Trophoblast cell (in vitro differentiated cells and primary cell): ENCODE measurements around the gene LEMD2.

Source experiments
- DNase-seq, 2 donors: peaks; one replicate each; pipeline ENCODE4 v3.0.0-alpha.2; 2016
- H2AFZ ChIP-seq: 2 replicates; pipeline ENCODE4 v1.6.1; 2013; ENCODE audit warnings: low read length, moderate library complexity, mild to moderate bottlenecking; ENCODE audit not compliant: insufficient read depth, poor library complexity
- H2AK5ac ChIP-seq: 2 replicates; pipeline ENCODE4 v1.6.1; 2013; ENCODE audit warnings: mild to moderate bottlenecking, low read length
- H2BK120ac ChIP-seq: 2 replicates; pipeline ENCODE4 v1.6.1; 2013; ENCODE audit warnings: low read length, mild to moderate bottlenecking, moderate library complexity; ENCODE audit not compliant: insufficient read depth, poor library complexity
- H2BK12ac ChIP-seq: 2 replicates; pipeline ENCODE4 v1.6.1; 2013; ENCODE audit warnings: mild to moderate bottlenecking, low read length, moderate library complexity
- H2BK5ac ChIP-seq: 2 replicates; pipeline ENCODE4 v1.6.1; 2013; ENCODE audit warnings: low read length, low read depth, moderate library complexity, mild to moderate bottlenecking; ENCODE audit not compliant: poor library complexity
- H3K14ac ChIP-seq: 2 replicates; pipeline ENCODE4 v1.6.1; 2013; ENCODE audit warnings: mild to moderate bottlenecking, low read length
- H3K18ac ChIP-seq: 2 replicates; pipeline ENCODE4 v1.6.1; 2013; ENCODE audit warnings: mild to moderate bottlenecking, low read length
- H3K23ac ChIP-seq: 2 replicates; pipeline ENCODE4 v1.6.1; 2013; ENCODE audit warnings: low read length
- H3K27ac ChIP-seq: 2 replicates; pipeline ENCODE4 v1.5.1; 2013; ENCODE audit warnings: low read depth, mild to moderate bottlenecking, inconsistent platforms, low read length, moderate library complexity
- H3K27me3 ChIP-seq: 2 replicates; pipeline ENCODE4 v1.6.1; 2013; ENCODE audit warnings: inconsistent platforms, mild to moderate bottlenecking, low read length, moderate library complexity; ENCODE audit not compliant: insufficient read depth
- H3K36me3 ChIP-seq, 2 experiments: 1 replicate in 1 of 2; 2 replicates in 1 of 2; pipeline ENCODE4 v1.6.1; 2013; ENCODE audit warnings: low read length in 2 of 2, mild to moderate bottlenecking in 2 of 2, moderate library complexity in 1 of 2; ENCODE audit not compliant: insufficient read depth in 2 of 2, control insufficient read depth in 1 of 2
- H3K4ac ChIP-seq: 2 replicates; pipeline ENCODE4 v1.6.1; 2013; ENCODE audit warnings: low read depth, mild to moderate bottlenecking, low read length, moderate library complexity
- H3K4me1 ChIP-seq, 2 experiments: 1 replicate in 1 of 2; 2 replicates in 1 of 2; pipeline ENCODE4 v1.6.1; 2013; ENCODE audit warnings: low read length in 2 of 2, mild to moderate bottlenecking in 2 of 2, moderate library complexity in 1 of 2; ENCODE audit not compliant: insufficient read depth in 2 of 2, control insufficient read depth in 1 of 2
- H3K4me2 ChIP-seq: 2 replicates; pipeline ENCODE4 v1.6.1; 2013; ENCODE audit warnings: inconsistent platforms, mild to moderate bottlenecking, low read length, moderate library complexity
- H3K4me3 ChIP-seq: 2 replicates; pipeline ENCODE4 v1.5.1; 2013; ENCODE audit warnings: mild to moderate bottlenecking, low read depth, low read length, inconsistent platforms
- H3K79me1 ChIP-seq: one replicate; pipeline ENCODE4 v1.6.1; 2013; ENCODE audit warnings: low read length
- H3K79me2 ChIP-seq: 2 replicates; pipeline ENCODE4 v1.6.1; 2013; ENCODE audit warnings: low read length, mild to moderate bottlenecking; ENCODE audit not compliant: control insufficient read depth, insufficient read depth, poor library complexity
- H3K9ac ChIP-seq: 2 replicates; pipeline ENCODE4 v1.6.1; 2013; ENCODE audit warnings: mild to moderate bottlenecking, low read length
- H3K9me3 ChIP-seq: 2 replicates; pipeline ENCODE4 v1.6.1; 2013; ENCODE audit warnings: low read depth, mild to moderate bottlenecking, control low read depth, inconsistent platforms, low read length; ENCODE audit not compliant: insufficient read depth
- H4K12ac ChIP-seq: 2 replicates; pipeline ENCODE4 v1.6.1; 2013; ENCODE audit warnings: low read depth, mild to moderate bottlenecking, low read length, moderate library complexity
- H4K8ac ChIP-seq: 2 replicates; pipeline ENCODE4 v1.6.1; 2013; ENCODE audit warnings: low read depth, mild to moderate bottlenecking, low read length, moderate library complexity
- H4K91ac ChIP-seq: one replicate; pipeline ENCODE4 v1.6.1; 2013; ENCODE audit warnings: low read depth, mild to moderate bottlenecking, low read length, moderate library complexity
- WGBS: extraction: QIAGEN DNeasy Blood & Tissue Kit; methylation state at CpG from one replicate; pipeline ENCODE4 v1.1.7; 2013; ENCODE audit warnings: missing lambda C conversion rate; ENCODE audit not compliant: insufficient read length, insufficient coverage; ENCODE audit errors: extremely low coverage; 5-methylcytosine and 5-hydroxymethylcytosine counted together

LEMD2 gene

DNA sequence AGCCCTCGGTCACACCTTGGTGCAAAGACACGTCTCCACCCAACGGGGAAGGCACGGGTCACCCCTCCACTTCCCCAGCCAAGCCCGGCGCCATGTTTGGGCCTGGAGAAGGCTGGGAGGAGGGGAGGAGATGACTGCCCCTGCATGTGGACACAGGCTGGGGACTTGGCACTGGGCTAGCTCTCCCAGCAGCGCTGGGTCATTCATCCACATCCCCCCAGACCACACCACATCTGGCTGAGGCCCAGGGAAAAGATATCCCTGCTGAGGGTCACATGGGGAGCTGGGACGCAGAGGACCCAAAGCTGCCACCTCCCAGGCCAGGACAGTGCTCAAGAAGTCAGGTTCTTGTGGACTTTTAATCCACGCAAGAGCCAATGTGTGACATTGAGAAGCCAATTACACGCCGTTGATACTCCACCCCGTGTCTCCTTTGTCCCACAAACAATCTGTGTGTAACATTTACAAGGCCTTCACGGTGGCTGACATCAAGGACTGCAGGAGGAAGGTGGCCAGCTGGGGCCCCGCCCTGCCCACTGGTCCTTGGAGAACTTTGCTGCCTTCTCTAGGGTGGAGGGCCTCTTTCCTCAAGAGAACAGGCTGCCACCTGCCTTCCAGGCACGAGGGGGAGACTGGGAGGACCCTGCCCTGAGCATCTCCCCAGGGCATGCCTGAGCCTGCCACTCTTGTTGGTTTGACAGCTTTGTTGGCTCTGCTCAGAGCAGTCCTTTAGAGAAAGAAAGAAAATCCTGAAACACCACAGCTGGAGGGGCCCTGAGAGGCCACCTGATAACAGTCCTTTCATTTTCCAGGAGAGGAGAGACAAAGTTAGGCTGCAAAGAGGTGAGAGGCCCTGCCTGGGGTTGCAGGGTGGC lies 36.9 kb downstream of the LEMD2 start:
- H2BK5ac ChIP-seq, result no peak overlapping the region
- no peak overlapping the region for H4K12ac ChIP-seq
- no peaks in the 10 kb centered on the region for H3K36me3 ChIP-seq
- H3K4ac ChIP-seq, result no peak overlapping the region
- H3K9me3 ChIP-seq, result no peaks in the 10 kb centered on the region
- H4K8ac ChIP-seq, result no peak overlapping the region
- H3K79me2 ChIP-seq, result no peaks in the 10 kb centered on the region
- H3K14ac ChIP-seq, result no peak overlapping the region
- H3K27me3 ChIP-seq, result no peaks in the 10 kb centered on the region
- H2AFZ ChIP-seq, result no peak overlapping the region
- H3K4me2 ChIP-seq, result no peak overlapping the region
- H3K23ac ChIP-seq, result no peak overlapping the region
- no CpG with 5 or more reads among the region's 15 CpGs for WGBS
- no peaks in the 10 kb centered on the region for H3K79me1 ChIP-seq
- H3K27ac ChIP-seq, result no peak overlapping the region
- no peak overlapping the region for H2BK12ac ChIP-seq
- H4K91ac ChIP-seq, result no peak overlapping the region
- DNase-seq, result no peak
- no peak overlapping the region for H3K4me3 ChIP-seq
- H2AK5ac ChIP-seq, result peak overlapping the region; percentile 2
- no peak overlapping the region for H2BK120ac ChIP-seq
- peaks cover 11 to 17% of the 10 kb centered on the region in 2 experiments for H3K4me1 ChIP-seq
- H3K9ac ChIP-seq, result no peak overlapping the region
- no peak overlapping the region for H3K18ac ChIP-seq

DNA sequence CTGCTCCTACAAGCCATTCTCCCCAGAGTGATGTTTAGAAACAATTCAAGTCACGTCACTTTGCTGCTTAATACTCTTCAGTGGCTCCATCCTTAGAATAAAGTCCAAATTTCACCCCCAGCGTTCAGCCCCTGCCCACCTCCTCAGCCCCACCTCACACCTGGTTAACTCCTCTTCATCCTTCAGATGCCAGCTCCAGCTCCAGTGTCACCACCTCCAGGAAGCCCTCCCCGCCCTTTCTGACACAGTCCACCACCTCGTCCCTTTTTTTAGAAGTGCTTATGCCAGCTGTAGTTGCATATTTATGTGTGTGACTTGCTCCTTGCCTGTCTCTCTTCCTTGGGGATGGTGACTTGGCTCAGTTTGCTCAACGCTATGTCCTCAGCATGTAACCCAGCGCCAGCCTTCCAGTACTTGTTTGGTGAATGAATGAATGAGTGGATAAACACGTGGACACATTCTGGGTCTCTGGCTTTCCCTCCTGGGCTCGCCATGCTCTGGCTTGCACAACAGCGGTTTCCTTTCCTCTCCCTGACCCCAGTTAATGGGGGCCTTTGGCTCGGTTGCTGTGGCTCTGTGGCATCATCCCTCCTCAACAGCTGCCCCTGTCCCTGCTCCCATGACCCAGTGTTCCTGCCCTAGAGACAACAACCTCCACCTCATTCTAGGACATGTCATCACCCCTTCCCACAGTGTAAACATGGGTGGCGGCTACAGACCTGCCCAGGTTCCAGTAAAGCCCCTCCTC lies 38.5 kb downstream of the LEMD2 start:
- peaks cover 2% of the 10 kb centered on the region for H3K79me2 ChIP-seq
- H3K36me3 ChIP-seq, result no peaks in the 10 kb centered on the region
- H2BK12ac ChIP-seq, result no peak overlapping the region
- no peak overlapping the region for H3K4ac ChIP-seq
- no peaks in the 10 kb centered on the region for H3K27me3 ChIP-seq
- no CpG with 5 or more reads among the region's 11 CpGs for WGBS
- no peak for DNase-seq
- peaks cover 6% of the 10 kb centered on the region for H3K79me1 ChIP-seq
- H3K14ac ChIP-seq, result no peak overlapping the region
- H2BK120ac ChIP-seq, result no peak overlapping the region
- H4K8ac ChIP-seq, result no peak overlapping the region
- H2AK5ac ChIP-seq, result no peak overlapping the region
- no peaks in the 10 kb centered on the region for H3K9me3 ChIP-seq
- H3K23ac ChIP-seq, result no peak overlapping the region
- H4K91ac ChIP-seq, result no peak overlapping the region
- peaks cover 22 to 30% of the 10 kb centered on the region in 2 experiments for H3K4me1 ChIP-seq
- H3K9ac ChIP-seq, result no peak overlapping the region
- no peak overlapping the region for H3K18ac ChIP-seq
- H3K27ac ChIP-seq, result no peak overlapping the region
- no peak overlapping the region for H3K4me3 ChIP-seq
- no peak overlapping the region for H4K12ac ChIP-seq
- H2BK5ac ChIP-seq, result no peak overlapping the region
- no peak overlapping the region for H2AFZ ChIP-seq
- no peak overlapping the region for H3K4me2 ChIP-seq

- no peak for DNase-seq
- Histone ChIP-seq H3K4ac (no peak overlapping the region), H3K9ac (no peak overlapping the region), H2BK120ac (no peak overlapping the region), H2AK5ac (no peak overlapping the region), H2BK12ac (no peak overlapping the region), H3K23ac (no peak overlapping the region), H3K79me1 (peaks cover 9% of the 10 kb centered on the region), H3K27me3 (no peaks in the 10 kb centered on the region), H4K91ac (no peak overlapping the region), H3K18ac (no peak overlapping the region), H2BK5ac (no peak overlapping the region), H3K14ac (no peak overlapping the region), H4K8ac (no peak overlapping the region), H3K27ac (no peak overlapping the region), H3K9me3 (no peaks in the 10 kb centered on the region), H4K12ac (no peak overlapping the region), H3K4me2 (no peak overlapping the region), H3K36me3 (no peaks in the 10 kb centered on the region), H3K4me1 (peaks cover 28 to 36% of the 10 kb centered on the region in 2 experiments), H2AFZ (no peak overlapping the region), H3K79me2 (peaks cover 2% of the 10 kb centered on the region), H3K4me3 (no peak overlapping the region)
- no CpG with 5 or more reads among the region's 7 CpGs for WGBS
Measured at GRCh38 chr6:33749401-33749800, 39.5 kb downstream of the LEMD2 start.

DNA sequence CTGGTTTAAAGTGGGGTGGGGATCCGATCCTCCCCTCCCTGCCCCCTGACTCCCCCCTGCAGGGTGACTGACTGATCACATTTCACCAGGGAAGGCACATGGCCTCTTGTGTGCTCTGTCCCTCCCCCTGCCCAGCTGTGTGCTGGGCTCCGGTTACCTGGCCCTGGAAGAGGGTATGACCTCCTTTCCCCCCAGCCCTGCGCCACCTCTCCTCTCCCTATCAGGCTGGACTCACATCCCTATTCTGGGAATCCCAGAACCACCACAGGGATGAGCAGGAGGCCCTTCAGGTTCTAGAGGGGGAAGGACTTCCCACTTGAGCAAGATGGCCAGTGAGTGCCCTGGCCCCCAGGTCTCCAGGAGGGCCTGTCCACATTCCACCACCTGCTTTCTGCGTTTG lies 40.1 kb downstream of the LEMD2 start:
- Histone ChIP-seq H2AFZ (no peak overlapping the region), H3K4ac (no peak overlapping the region), H3K4me2 (no peak overlapping the region), H3K9me3 (no peaks in the 10 kb centered on the region), H3K18ac (no peak overlapping the region), H3K79me1 (peaks cover 9% of the 10 kb centered on the region), H3K36me3 (no peaks in the 10 kb centered on the region), H2AK5ac (no peak overlapping the region), H3K79me2 (peaks cover 2% of the 10 kb centered on the region), H3K9ac (no peak overlapping the region), H4K91ac (no peak overlapping the region), H3K27me3 (no peaks in the 10 kb centered on the region), H2BK120ac (no peak overlapping the region), H4K8ac (no peak overlapping the region), H3K14ac (no peak overlapping the region), H3K4me1 (peaks cover 28 to 36% of the 10 kb centered on the region in 2 experiments), H4K12ac (no peak overlapping the region), H2BK5ac (no peak overlapping the region), H2BK12ac (no peak overlapping the region), H3K4me3 (no peak overlapping the region), H3K23ac (no peak overlapping the region), H3K27ac (no peak overlapping the region)
- WGBS, result no CpG with 5 or more reads among the region's 4 CpGs
- no peak for DNase-seq
